HEK293 (cell line): ENCODE measurements around the gene TRIM5.
A peak's percentile ranks its signal among the peaks of the same experiment; 100 is the strongest.

Experiments used
- CTCF ChIA-PET: fragments of 350-600 bp; formaldehyde crosslinking; extraction: SDS; loops from one replicate; lab custom pipeline; 2021; ENCODE audit warnings: antibody characterized with exemption; lab: Yijun Ruan, JAX
- POLR2A ChIA-PET: fragments of 300-600 bp; formaldehyde crosslinking; extraction: SDS; loops from one replicate; lab custom pipeline; 2020; ENCODE audit warnings: antibody characterized with exemption, inconsistent platforms; lab: Yijun Ruan, JAX
- H3K27ac ChIP-seq: fragments of 200-500 bp; sonication (Bioruptor generic); 2 replicates; pipeline ENCODE4 v1.5.1; 2014; ENCODE audit warnings: low read depth, low read length, control low read depth, inconsistent platforms; ENCODE audit errors: extremely low read depth
- H3K36me3 ChIP-seq, 2 experiments: fragments of 200-500 bp in 1 of 2; sonication (Bioruptor generic) in 1 of 2; 1 replicate in 1 of 2; 2 replicates in 1 of 2; pipeline ENCODE4 v1.5.1; 2014 to 2017; ENCODE audit warnings: inconsistent platforms in 2 of 2, low read length in 2 of 2; ENCODE audit not compliant: control insufficient read depth in 2 of 2, insufficient read depth in 1 of 2
- H3K4me1 ChIP-seq: fragments of 200-500 bp; sonication (Bioruptor generic); 2 replicates; pipeline ENCODE4 v1.5.1; 2014; ENCODE audit warnings: mild to moderate bottlenecking, low read length, inconsistent platforms; ENCODE audit not compliant: control insufficient read depth, insufficient read depth
- H3K4me3 ChIP-seq: 2 replicates; pipeline ENCODE4 v1.5.1; 2011; ENCODE audit warnings: low read depth, mild to moderate bottlenecking, control low read depth, low read length, moderate library complexity
- H3K9me3 ChIP-seq: fragments of 200-500 bp; sonication (Bioruptor generic); 2 replicates; pipeline ENCODE4 v1.5.1; 2014; ENCODE audit warnings: low read depth, low read length, inconsistent platforms; ENCODE audit not compliant: control insufficient read depth, insufficient read depth
- GLI2 ChIP-seq: fragments of 450-650 bp; formaldehyde crosslinking; IDR thresholded peaks from 2 replicates; pipeline ENCODE4; 2017; ENCODE audit warnings: missing biosample characterization, missing genetic modification characterization, low read depth, borderline replicate concordance
- HOXA7 ChIP-seq: sonication (generic); formaldehyde crosslinking; IDR thresholded peaks from 2 replicates; pipeline ENCODE4 v1.8.1; 2022; ENCODE audit warnings: missing genetic modification reagents, borderline replicate concordance
- IKZF3 ChIP-seq: fragments of 450-650 bp; IDR thresholded peaks from 2 replicates; pipeline ENCODE4 v1.5.0; 2018; ENCODE audit warnings: missing biosample characterization, mild to moderate bottlenecking, missing genetic modification characterization, moderate library complexity
- KLF10 ChIP-seq: fragments of 450-650 bp; IDR thresholded peaks from 2 replicates; pipeline ENCODE4 v1.5.1; 2018; ENCODE audit warnings: missing biosample characterization, mild to moderate bottlenecking, missing genetic modification characterization
- KLF9 ChIP-seq: fragments of 450-650 bp; formaldehyde crosslinking; IDR thresholded peaks from 2 replicates; pipeline ENCODE4 v1.5.1; 2016; ENCODE audit warnings: missing biosample characterization, missing genetic modification characterization, low read depth
- OSR2 ChIP-seq: fragments of 450-650 bp; formaldehyde crosslinking; IDR thresholded peaks from 2 replicates; pipeline ENCODE4 v1.5.1; 2016; ENCODE audit warnings: missing biosample characterization, missing genetic modification characterization
- PRDM10 ChIP-seq: fragments of 450-650 bp; formaldehyde crosslinking; IDR thresholded peaks from 2 replicates; pipeline ENCODE4 v1.5.1; 2016; ENCODE audit warnings: missing biosample characterization, missing genetic modification characterization
- SP2 ChIP-seq: fragments of 450-650 bp; formaldehyde crosslinking; IDR thresholded peaks from 2 replicates; pipeline ENCODE4 v1.5.1; 2016; ENCODE audit warnings: missing biosample characterization, missing genetic modification characterization
- YY1 ChIP-seq: fragments of 450-650 bp; formaldehyde crosslinking; IDR thresholded peaks from 2 replicates; pipeline ENCODE4 v1.5.1; 2018; ENCODE audit warnings: missing biosample characterization, missing genetic modification characterization
- ZBTB17 ChIP-seq: fragments of 450-650 bp; formaldehyde crosslinking; IDR thresholded peaks from 2 replicates; pipeline ENCODE4 v1.5.1; 2016; ENCODE audit warnings: missing biosample characterization, missing genetic modification characterization
- ZBTB6 ChIP-seq: fragments of 450-650 bp; formaldehyde crosslinking; IDR thresholded peaks from 2 replicates; pipeline ENCODE4 v1.5.1; 2017; ENCODE audit warnings: missing biosample characterization, missing genetic modification characterization
- ZFP41 ChIP-seq: fragments of 450-650 bp; formaldehyde crosslinking; IDR thresholded peaks from 2 replicates; pipeline ENCODE4 v1.5.1; 2016; ENCODE audit warnings: missing biosample characterization, missing genetic modification characterization, borderline replicate concordance
- ZNF140 ChIP-seq: fragments of 450-650 bp; formaldehyde crosslinking; IDR thresholded peaks from 2 replicates; pipeline ENCODE4 v1.5.1; 2016; ENCODE audit warnings: missing biosample characterization, missing genetic modification characterization
- ZNF18 ChIP-seq: fragments of 450-650 bp; formaldehyde crosslinking; IDR thresholded peaks from 2 replicates; pipeline ENCODE4 v1.5.1; 2016; ENCODE audit warnings: missing biosample characterization, missing genetic modification characterization
- ZNF223 ChIP-seq: fragments of 450-650 bp; formaldehyde crosslinking; IDR thresholded peaks from 2 replicates; pipeline ENCODE4 v1.5.1; 2016; ENCODE audit warnings: missing biosample characterization, missing genetic modification characterization
- ZNF274 ChIP-seq, 2 experiments: fragments of 200-500 bp in 1 of 2; fragments of 450-650 bp in 1 of 2; sonication (Bioruptor generic) in 1 of 2; formaldehyde crosslinking in 1 of 2; IDR thresholded peaks; 2 replicates each; pipeline versions ENCODE4 v1.5.1 to v1.6.1; 2014 to 2016; ENCODE audit warnings: borderline replicate concordance in 1 of 2, inconsistent platforms in 1 of 2, low read length in 1 of 2, missing biosample characterization in 1 of 2, missing genetic modification characterization in 1 of 2
- ZNF302 ChIP-seq: fragments of 450-650 bp; formaldehyde crosslinking; IDR thresholded peaks from 2 replicates; pipeline ENCODE4 v1.5.1; 2016; ENCODE audit warnings: missing biosample characterization, missing genetic modification characterization, low read depth
- ZNF362 ChIP-seq: fragments of 450-650 bp; formaldehyde crosslinking; IDR thresholded peaks from 2 replicates; pipeline ENCODE4 v1.5.1; 2016; ENCODE audit warnings: missing biosample characterization, missing genetic modification characterization
- ZNF416 ChIP-seq: fragments of 450-650 bp; formaldehyde crosslinking; IDR thresholded peaks from 2 replicates; pipeline ENCODE4 v1.5.1; 2016; ENCODE audit warnings: missing biosample characterization, missing genetic modification characterization
- ZNF501 ChIP-seq: fragments of 450-650 bp; formaldehyde crosslinking; IDR thresholded peaks from 2 replicates; pipeline ENCODE4 v1.5.1; 2016; ENCODE audit warnings: missing biosample characterization, missing genetic modification characterization
- ZNF560 ChIP-seq: fragments of 450-650 bp; formaldehyde crosslinking; IDR thresholded peaks from 2 replicates; pipeline ENCODE4 v1.5.1; 2017; ENCODE audit warnings: missing biosample characterization, missing genetic modification characterization, borderline replicate concordance
- ZNF654 ChIP-seq: fragments of 450-650 bp; formaldehyde crosslinking; IDR thresholded peaks from 2 replicates; pipeline ENCODE4 v1.5.1; 2016; ENCODE audit warnings: low read depth, missing biosample characterization, missing genetic modification characterization
- ZNF707 ChIP-seq: fragments of 450-650 bp; formaldehyde crosslinking; IDR thresholded peaks from 2 replicates; pipeline ENCODE4 v1.5.1; 2016; ENCODE audit warnings: missing biosample characterization, missing genetic modification characterization
- ZNF776 ChIP-seq: fragments of 450-650 bp; formaldehyde crosslinking; IDR thresholded peaks from 2 replicates; pipeline ENCODE4 v1.5.0; 2017; ENCODE audit warnings: missing biosample characterization, missing genetic modification characterization, borderline replicate concordance
- ZNF791 ChIP-seq: fragments of 450-650 bp; formaldehyde crosslinking; IDR thresholded peaks from 2 replicates; pipeline ENCODE4 v1.5.1; 2016; ENCODE audit warnings: missing biosample characterization, missing genetic modification characterization
- ZNF792 ChIP-seq: fragments of 450-650 bp; formaldehyde crosslinking; IDR thresholded peaks from 2 replicates; pipeline ENCODE4 v1.5.1; 2016; ENCODE audit warnings: missing biosample characterization, missing genetic modification characterization
- ZSCAN30 ChIP-seq: fragments of 450-650 bp; IDR thresholded peaks from 2 replicates; pipeline ENCODE4 v1.5.1; 2018; ENCODE audit warnings: missing biosample characterization, mild to moderate bottlenecking, missing genetic modification characterization, moderate library complexity

TRIM5 gene

GRCh38 chr11:5684646-5685362 is at the start of gene TRIM5 (continued):
- peak; percentile 38; the same call in 1 of the 2 replicates for TF ChIP-seq PRDM10 (tag by site-specific recombination)
- no peak for TF ChIP-seq OSR2
- peak; percentile 75 for TF ChIP-seq ZBTB17
- 0 out of 2 replicates have a peak, but pooled peaks have one; percentile 30 for TF ChIP-seq KLF10 (tag by site-specific recombination)
- no peak for TF ChIP-seq ZNF140 (tag by site-specific recombination)
- TF ChIP-seq SP2, result peak; percentile 54
- TF ChIP-seq IKZF3, result peak; percentile 63; the same call in 1 of the 2 replicates
- TF ChIP-seq HOXA7 (CRISPR knock-in tag), result no peak
- no peak for TF ChIP-seq ZBTB6 (tag by site-specific recombination)

- H3K4me1 ChIP-seq, result no peaks in the 10 kb centered on the region
- H3K9me3 ChIP-seq, result no peaks in the 10 kb centered on the region
- no peak for TF ChIP-seq ZNF707
- TF ChIP-seq ZNF791 (tag by site-specific recombination), result no peak
- no peak for TF ChIP-seq ZNF560
- TF ChIP-seq ZNF776 (tag by site-specific recombination), result no peak
- no peak for TF ChIP-seq ZNF274 (IDR thresholded peaks at IDR 0.05; ENCODE audit: low read length)
- no peak for TF ChIP-seq ZNF274 (tag by site-specific recombination; IDR thresholded peaks at IDR 0.05; ENCODE audit: borderline replicate concordance)
- no peak for TF ChIP-seq ZNF223 (tag by site-specific recombination)
- no peak for TF ChIP-seq KLF9 (tag by site-specific recombination)
- TF ChIP-seq ZSCAN30, result no peak
- no peak for TF ChIP-seq ZNF416 (tag by site-specific recombination)
- H3K36me3 ChIP-seq, result no peaks in the 10 kb centered on the region
- no peak overlapping the region for H3K27ac ChIP-seq
- ChIA-PET POLR2A (no interaction called here), CTCF (interaction anchor here (0.6 to 0.7 kb wide), 2 partner anchors 19 to 250 kb away, joined by 4 read pairs; no protein-coding TSS in a partner anchor)
- no peak overlapping the region for H3K4me3 ChIP-seq
Measured at GRCh38 chr11:5727691-5728090, 42.8 kb upstream of the TRIM5 start.

GRCh38 chr11:5726351-5726750 is 41.5 kb upstream of the TRIM5 start:
- Histone ChIP-seq H3K4me3 (no peak overlapping the region), H3K4me1 (no peaks in the 10 kb centered on the region), H3K9me3 (no peaks in the 10 kb centered on the region), H3K27ac (no peak overlapping the region), H3K36me3 (no peaks in the 10 kb centered on the region)
- ChIA-PET POLR2A (no interaction called here), CTCF (no interaction called here)
- TF ChIP-seq ZNF792 (tag by site-specific recombination) (no peak), YY1 (tag by site-specific recombination) (no peak), ZNF302 (tag by site-specific recombination) (no peak), ZNF501 (tag by site-specific recombination) (no peak), GLI2 (tag by site-specific recombination) (no peak), ZFP41 (tag by site-specific recombination) (no peak), ZNF654 (tag by site-specific recombination) (no peak), ZNF18 (tag by site-specific recombination) (no peak), ZNF362 (tag by site-specific recombination) (no peak)
